HepG2 (cell line): ENCODE results near the gene WWC1. TPM values are rescaled to one million over a fixed set of nuclear protein-coding genes. Genes with fewer than 3 reads are reported as not detected.

Experiments
- ATAD3A ChIP-seq: sonication (generic); formaldehyde crosslinking; IDR thresholded peaks from 2 replicates; pipeline ENCODE4 v1.4.0; 2020; ENCODE audit warnings: missing genetic modification reagents
- CEBPG ChIP-seq: IDR thresholded peaks from 2 replicates; pipeline ENCODE4 v1.6.1; 2016
- CHD2 ChIP-seq: IDR thresholded peaks from 2 replicates; pipeline ENCODE4 v1.6.1; 2011; ENCODE audit warnings: low read depth, low read length, improper control_type of control experiment
- CSRNP2 ChIP-seq: sonication (generic); formaldehyde crosslinking; conservative IDR thresholded peaks from 2 replicates; pipeline ENCODE4 v1.8.0; 2022; ENCODE audit warnings: low read depth, missing genetic modification reagents
- E2F1 ChIP-seq: sonication (generic); formaldehyde crosslinking; IDR thresholded peaks from 2 replicates; pipeline ENCODE4 v1.5.0; 2020; ENCODE audit warnings: missing genetic modification reagents
- FOXK2 ChIP-seq: fragments of 450-650 bp; IDR thresholded peaks from 2 replicates; pipeline ENCODE4 v1.6.1; 2016
- KLF11 ChIP-seq: IDR thresholded peaks from 2 replicates; pipeline ENCODE4 v1.6.1; 2016; ENCODE audit warnings: missing compliant biosample characterization
- MAZ ChIP-seq, 2 experiments: sonication (generic) in 1 of 2; formaldehyde crosslinking in 1 of 2; IDR thresholded peaks; 2 replicates each; pipeline versions ENCODE4 v1.5.0 to v1.6.1; 2012 to 2020; ENCODE audit warnings: low read depth in 2 of 2, mild to moderate bottlenecking in 2 of 2, borderline replicate concordance in 1 of 2, improper control_type of control experiment in 1 of 2, low read length in 1 of 2, missing genetic modification reagents in 1 of 2, moderate library complexity in 1 of 2
- NBN ChIP-seq: fragments of 450-650 bp; conservative IDR thresholded peaks from 2 replicates; pipeline ENCODE4 v1.6.1; 2017
- NCOA5 ChIP-seq: sonication (generic); formaldehyde crosslinking; IDR thresholded peaks from 2 replicates; pipeline ENCODE4 v1.4.0; 2020; ENCODE audit warnings: missing genetic modification reagents
- NR2F1 ChIP-seq, 2 experiments: fragments of 450-650 bp in 1 of 2; formaldehyde crosslinking in 1 of 2; IDR thresholded peaks; 2 replicates each; pipeline versions ENCODE4 v1.5.0 to v1.6.1; 2016 to 2020; ENCODE audit warnings: mild to moderate bottlenecking in 1 of 2, missing compliant biosample characterization in 1 of 2, missing genetic modification reagents in 1 of 2, moderate library complexity in 1 of 2
- NR2F2 ChIP-seq: IDR thresholded peaks from 2 replicates; pipeline ENCODE4 v1.6.1; 2012; ENCODE audit warnings: low read depth, inconsistent platforms, borderline replicate concordance
- RBAK ChIP-seq: sonication (generic); formaldehyde crosslinking; IDR thresholded peaks from 2 replicates; pipeline ENCODE4 v1.5.1; 2020; ENCODE audit warnings: mild to moderate bottlenecking, missing genetic modification reagents
- TFAP4 ChIP-seq: sonication (generic); IDR thresholded peaks from 2 replicates; pipeline ENCODE4 v1.6.1; 2016; ENCODE audit warnings: low read depth, borderline replicate concordance
- TRIM22 ChIP-seq: fragments of 450-650 bp; IDR thresholded peaks from 2 replicates; pipeline ENCODE4 v1.6.1; 2017
- TRIM24 ChIP-seq: sonication (generic); formaldehyde crosslinking; IDR thresholded peaks from 2 replicates; pipeline ENCODE4 v1.8.0; 2022; ENCODE audit warnings: mild to moderate bottlenecking, missing genetic modification reagents
- TSC22D2 ChIP-seq: sonication (generic); formaldehyde crosslinking; IDR thresholded peaks from 2 replicates; pipeline ENCODE4 v1.5.1; 2020; ENCODE audit warnings: missing genetic modification reagents, mild to moderate bottlenecking, borderline replicate concordance
- ZBTB4 ChIP-seq: sonication (generic); formaldehyde crosslinking; IDR thresholded peaks from 2 replicates; pipeline ENCODE4 v1.4.0; 2020; ENCODE audit warnings: missing genetic modification reagents, mild to moderate bottlenecking, borderline replicate concordance
- ZFYVE20 ChIP-seq: sonication (generic); formaldehyde crosslinking; IDR thresholded peaks from 2 replicates; pipeline ENCODE4 v1.8.0; 2023; ENCODE audit warnings: low read depth, mild to moderate bottlenecking, moderate library complexity, missing genetic modification reagents, borderline replicate concordance
- ZNF230 ChIP-seq: sonication (generic); formaldehyde crosslinking; IDR thresholded peaks from 2 replicates; pipeline ENCODE4 v1.4.0; 2020; ENCODE audit warnings: mild to moderate bottlenecking, missing genetic modification reagents
- ZNF550 ChIP-seq: sonication (generic); formaldehyde crosslinking; IDR thresholded peaks from 2 replicates; pipeline ENCODE4 v1.4.0; 2020; ENCODE audit warnings: mild to moderate bottlenecking, missing genetic modification reagents, borderline replicate concordance
- ZNF557 ChIP-seq: sonication (generic); formaldehyde crosslinking; IDR thresholded peaks from 2 replicates; pipeline ENCODE4 v1.4.0; 2020; ENCODE audit warnings: missing genetic modification reagents
- polyA plus RNA-seq, 8 experiments: library from polyadenylated mRNA; depleted of rRNA in 3 of 8; stranded (reverse) in 7 of 8; unstranded in 1 of 8; fragments of >200 nt; fragmentation: Illumina TruSeq in 4 of 8; extraction: Trizol in 4 of 8; gene quantifications; 2 replicates each; pipeline versions ENCODE4 v1.2.1 to v1.2.3, GENCODE V29; 2011 to 2016; ENCODE audit warnings: low read depth in 4 of 8, missing spikeins in 1 of 8, mixed read lengths in 1 of 8; ENCODE audit not compliant: insufficient read depth in 1 of 8
- total RNA-seq, 5 experiments: library from RNA; depleted of rRNA; stranded (reverse); fragments of >200 nt; fragmentation: Illumina TruSeq; extraction: Trizol; gene quantifications; 2 replicates each; pipeline ENCODE4 v1.2.3, GENCODE V29; 2016; ENCODE audit warnings: low read depth in 1 of 5

WWC1 gene
- total and polyA plus RNA-seq, 2 of the 13 experiments (the other 11 are each of a cell fraction or from before 2014, with no cell fraction given): 8.3 to 17.9 TPM

GRCh38 chr5:168486136-168486879 lies 194.9 kb downstream of the WWC1 start, which contains the start of gene RARS1 (continued):
- TF ChIP-seq ZNF230 (CRISPR knock-in tag): 0 out of 2 replicates have a peak, but pooled peaks have one; percentile 46
- TF ChIP-seq KLF11 (CRISPR knock-in tag): 0 out of 2 replicates have a peak, but pooled peaks have one; percentile 21
- TF ChIP-seq ZNF557 (CRISPR knock-in tag): no peak; the same call in 1 of the 2 replicates
- TF ChIP-seq FOXK2: no peak
- peak; percentile 100 for TF ChIP-seq MAZ (IDR thresholded peaks at IDR 0.05; ENCODE audit: borderline replicate concordance, low read depth, low read length)
- TF ChIP-seq MAZ (CRISPR knock-in tag; IDR thresholded peaks at IDR 0.05; ENCODE audit: low read depth): peak; percentile 100
- TF ChIP-seq TRIM24 (CRISPR knock-in tag): no peak
- peak; percentile 46; the same call in 1 of the 2 replicates for TF ChIP-seq TSC22D2
- TF ChIP-seq ZNF550: no peak
- no peak for TF ChIP-seq NCOA5 (CRISPR knock-in tag)
- TF ChIP-seq NR2F1 (CRISPR knock-in tag; IDR thresholded peaks at IDR 0.05): no peak
- TF ChIP-seq TFAP4: peak; percentile 64; the same call in 1 of the 2 replicates
- TF ChIP-seq NR2F2: no peak
- TF ChIP-seq RBAK (CRISPR knock-in tag): no peak
- no peak for TF ChIP-seq CSRNP2 (CRISPR knock-in tag)
- TF ChIP-seq TRIM22: no peak
- TF ChIP-seq NBN: no peak
- 0 out of 2 replicates have a peak, but pooled peaks have one; percentile 21 for TF ChIP-seq CEBPG (CRISPR knock-in tag)
- TF ChIP-seq ZBTB4 (CRISPR knock-in tag): no peak
- TF ChIP-seq ZFYVE20 (CRISPR knock-in tag): 0 out of 2 replicates have a peak, but pooled peaks have one; percentile 26
- no peak for TF ChIP-seq E2F1 (CRISPR knock-in tag)
- TF ChIP-seq ATAD3A (CRISPR knock-in tag): no peak
- TF ChIP-seq CHD2: no peak
